ENCODE data around the gene PCYOX1L.

PCYOX1L gene

GRCh38 chr5:149371296-149371962 is 13.6 kb downstream of the PCYOX1L start:
- DNase-seq = peak; percentile 52 to 72

- DNase-seq = no peak
Observed at GRCh38 chr5:149372076-149372795, 14.4 kb downstream of the PCYOX1L start.

GRCh38 chr5:149372932-149373331 is 15.1 kb downstream of the PCYOX1L start:
- DNase-seq = no peak

GRCh38 chr5:149374303-149374702 is 16.5 kb downstream of the PCYOX1L start:
- DNase-seq = no peak

- no peak for DNase-seq
Observed at GRCh38 chr5:149374801-149375200, 17.0 kb downstream of the PCYOX1L start.

GRCh38 chr5:149375434-149375833 is 17.6 kb downstream of the PCYOX1L start:
- no peak for DNase-seq

- no peak for DNase-seq
Observed at GRCh38 chr5:149376104-149376503, 18.3 kb downstream of the PCYOX1L start.

GRCh38 chr5:149376711-149377447 is 19.0 kb downstream of the PCYOX1L start:
- DNase-seq = no peak

- no peak for DNase-seq
Observed at GRCh38 chr5:149378241-149378820, 20.5 kb downstream of the PCYOX1L start.

GRCh38 chr5:149379177-149379761 is 21.4 kb downstream of the PCYOX1L start, which contains the start of gene IL17B:
TSS of gene IL17B (minus strand) at chr5:149379292. CDS start at chr5:149379225, 67 bp downstream.
- DNase-seq = no peak

- DNase-seq = no peak
Observed at GRCh38 chr5:149379818-149380374, 22.1 kb downstream of the PCYOX1L start.

GRCh38 chr5:149380466-149381121 is 22.7 kb downstream of the PCYOX1L start:
- DNase-seq = no peak

GRCh38 chr5:149381261-149381985 is 23.6 kb downstream of the PCYOX1L start:
- DNase-seq = no peak

- DNase-seq = peak; percentile 75 to 82
Observed at GRCh38 chr5:149381986-149382338, 24.1 kb downstream of the PCYOX1L start.

- DNase-seq = no peak
Observed at GRCh38 chr5:149382517-149383220, 24.8 kb downstream of the PCYOX1L start.

GRCh38 chr5:149383399-149383798 is 25.6 kb downstream of the PCYOX1L start:
- no peak for DNase-seq

- no peak for DNase-seq
Observed at GRCh38 chr5:149386166-149386565, 28.3 kb downstream of the PCYOX1L start.

- DNase-seq = no peak
Observed at GRCh38 chr5:149387081-149387631, 29.3 kb downstream of the PCYOX1L start.

- DNase-seq = no peak
Observed at GRCh38 chr5:149387982-149388381, 30.1 kb downstream of the PCYOX1L start.

GRCh38 chr5:149388498-149389190 is 30.8 kb downstream of the PCYOX1L start:
- no peak for DNase-seq

Data from Kasumi-1 (cell line).